Tibial artery (tissue), 4 donors: ENCODE results near the gene B3GALT5.

Experiments
- DNase-seq, 2 donors: peaks; one replicate each; pipeline ENCODE4 v3.0.0-alpha.2; 2019
- H3K27ac ChIP-seq, 2 donors: fragments of 200-600 bp; sonication (generic) in 1 of 2; 1 replicate in 1 of 2; 2 replicates in 1 of 2; pipeline ENCODE4 v1.5.1; 2018 to 2019; ENCODE audit warnings: mild to moderate bottlenecking in 1 of 2
- H3K27me3 ChIP-seq, 2 donors: fragments of 200-600 bp; sonication (generic) in 1 of 2; one replicate each; pipeline versions ENCODE4 v1.5.1 to v1.6.0; 2016 to 2019
- H3K36me3 ChIP-seq, 3 donors: fragments of 200-600 bp; sonication (generic) in 2 of 3; one replicate each; pipeline ENCODE4 v1.5.1; 2016 to 2019; ENCODE audit warnings: mild to moderate bottlenecking in 2 of 3
- H3K4me1 ChIP-seq, 4 donors: fragments of 200-600 bp; sonication (generic) in 2 of 4; 1 replicate in 3 of 4; 2 replicates in 1 of 4; pipeline ENCODE4 v1.5.1; 2016 to 2019
- H3K4me3 ChIP-seq, 2 donors: fragments of 200-600 bp; sonication (generic) in 1 of 2; 1 replicate in 1 of 2; 2 replicates in 1 of 2; pipeline ENCODE4 v1.5.1; 2018 to 2019; ENCODE audit warnings: mild to moderate bottlenecking in 2 of 2
- H3K9me3 ChIP-seq, 3 donors: fragments of 200-600 bp; sonication (generic) in 1 of 3; one replicate each; pipeline ENCODE4 v1.5.1; 2016 to 2019
- CTCF ChIP-seq, 2 experiments: fragments of 200-600 bp in 1 of 2; fragments of 450-650 bp in 1 of 2; IDR thresholded peaks; one replicate each; pipeline ENCODE4 v1.5.1; 2017 to 2019; ENCODE audit warnings: antibody characterized with exemption in 2 of 2, mild to moderate bottlenecking in 1 of 2, moderate library complexity in 1 of 2
- intact Hi-C: fragments of 100-400 bp; cut with DNase I; formaldehyde crosslinking; loops from one replicate; pipeline ENCODE4 v1.15.0; 2023; ENCODE audit warnings: low total_unique reads

B3GALT5 gene

GRCh38 chr21:39715804-39716397 lies 103.2 kb downstream of the B3GALT5 start:
- intact Hi-C loops: loop anchor here (2.0 kb wide), 1 partner anchor 197 kb away; no protein-coding TSS in a partner anchor
- H3K9me3 ChIP-seq: no peaks in the 10 kb centered on the region
- H3K27ac ChIP-seq: no peak overlapping the region
- DNase-seq: peak in 1 of 2 donors; percentile 50
- H3K4me1 ChIP-seq: no peaks in the 10 kb centered on the region
- peak; percentile 46 to 58 for TF ChIP-seq CTCF (IDR thresholded peaks at IDR 0.05)
- no peak overlapping the region for H3K4me3 ChIP-seq
- peaks cover 0 to 10% of the 10 kb centered on the region in 2 donors for H3K27me3 ChIP-seq
- H3K36me3 ChIP-seq: no peaks in the 10 kb centered on the region

GRCh38 chr21:39720126-39720778 lies 107.5 kb downstream of the B3GALT5 start:
- H3K36me3 ChIP-seq: no peaks in the 10 kb centered on the region
- intact Hi-C loops: no loop called here
- TF ChIP-seq CTCF (IDR thresholded peaks at IDR 0.05): no peak

GRCh38 chr21:39721885-39722284 lies 109.1 kb downstream of the B3GALT5 start:
- no peak for DNase-seq
- Histone ChIP-seq H3K4me1 (no peaks in the 10 kb centered on the region), H3K36me3 (no peaks in the 10 kb centered on the region), H3K27me3 (no peaks in the 10 kb centered on the region), H3K4me3 (no peak overlapping the region), H3K27ac (no peak overlapping the region), H3K9me3 (no peaks in the 10 kb centered on the region)
- intact Hi-C loops: no loop called here
- TF ChIP-seq CTCF (IDR thresholded peaks at IDR 0.05): no peak

More at GRCh38 chr21:39720126-39720778, 107.5 kb downstream of the B3GALT5 start:
- Histone ChIP-seq H3K4me1 (no peaks in the 10 kb centered on the region), H3K27me3 (no peaks in the 10 kb centered on the region), H3K4me3 (no peak overlapping the region), H3K27ac (no peak overlapping the region), H3K9me3 (no peaks in the 10 kb centered on the region)
- DNase-seq: no peak
